A549 (cell line): ENCODE data around the gene UGT1A7. TPM values are rescaled to one million over a fixed set of nuclear protein-coding genes. Genes with fewer than 3 reads are reported as not detected.

Experiments
- BCL3 ChIP-seq: fragments of >200 bp; sonication (Bioruptor Twin); formaldehyde crosslinking; IDR thresholded peaks from 3 replicates; pipeline ENCODE4 v1.6.1; 2016
- CBX2 ChIP-seq: fragments of 200-600 bp; sonication (generic); IDR thresholded peaks from 2 replicates; pipeline ENCODE4 v1.6.1; 2016; ENCODE audit warnings: low read depth, mild to moderate bottlenecking, borderline replicate concordance
- CBX8 ChIP-seq: fragments of 200-600 bp; sonication (generic); IDR thresholded peaks from 2 replicates; pipeline ENCODE4 v1.6.1; 2016
- CEBPB ChIP-seq, 2 experiments: fragments of >200 bp in 1 of 2; sonication (Bioruptor Twin) in 1 of 2; formaldehyde crosslinking in 1 of 2; IDR thresholded peaks; 2 replicates each; pipeline ENCODE4 v1.6.1; 2012 to 2016
- CHD2 ChIP-seq: fragments of 150-350 bp; IDR thresholded peaks from 2 replicates; pipeline ENCODE4 v1.6.1; 2014; ENCODE audit warnings: low read length; ENCODE audit not compliant: partially characterized antibody
- CHD4 ChIP-seq: fragments of 200-600 bp; sonication (generic); IDR thresholded peaks from 2 replicates; pipeline ENCODE4 v1.6.1; 2016; ENCODE audit warnings: antibody characterized with exemption, mild to moderate bottlenecking, borderline replicate concordance
- EHF ChIP-seq: fragments of 250-450 bp; sonication (Bioruptor Pico); IDR thresholded peaks from 2 replicates; pipeline ENCODE4 v1.5.0; 2020; ENCODE audit warnings: mild to moderate bottlenecking
- EHMT2 ChIP-seq: fragments of 200-600 bp; sonication (generic); IDR thresholded peaks from 2 replicates; pipeline ENCODE4 v1.6.1; 2016; ENCODE audit warnings: antibody characterized with exemption, low read depth, mild to moderate bottlenecking, moderate library complexity
- EP300 ChIP-seq, 2 experiments: fragments of >200 bp; sonication (Bioruptor Twin); formaldehyde crosslinking; IDR thresholded peaks; 2 replicates in 1 of 2; 3 replicates in 1 of 2; pipeline ENCODE4 v1.6.1; 2016 to 2017
- ESRRA ChIP-seq: fragments of 150-350 bp; IDR thresholded peaks from 2 replicates; pipeline ENCODE4 v1.6.1; 2014; ENCODE audit warnings: mild to moderate bottlenecking, low read length, borderline replicate concordance
- FOSB ChIP-seq: fragments of 250-450 bp; sonication (Bioruptor Pico); IDR thresholded peaks from 2 replicates; pipeline ENCODE4 v1.5.0; 2020; ENCODE audit warnings: mild to moderate bottlenecking, moderate library complexity
- FOSL2 ChIP-seq, 2 experiments: fragments of 450-650 bp in 1 of 2; fragments of >200 bp in 1 of 2; sonication (Bioruptor Twin) in 1 of 2; formaldehyde crosslinking; IDR thresholded peaks; 2 replicates each; pipeline versions ENCODE4 v1.5.0 to v1.6.1; 2016 to 2020; ENCODE audit warnings: mild to moderate bottlenecking in 1 of 2, moderate library complexity in 1 of 2
- HEYL ChIP-seq: fragments of 250-450 bp; sonication (Bioruptor Pico); IDR thresholded peaks from 2 replicates; pipeline ENCODE4 v1.8.0; 2021; ENCODE audit warnings: mild to moderate bottlenecking, moderate library complexity
- HOXA7 ChIP-seq: fragments of 250-450 bp; sonication (Bioruptor Pico); IDR thresholded peaks from 2 replicates; pipeline ENCODE4 v1.5.0; 2020; ENCODE audit warnings: mild to moderate bottlenecking, moderate library complexity
- HOXB5 ChIP-seq: fragments of 250-450 bp; sonication (Bioruptor Pico); IDR thresholded peaks from 2 replicates; pipeline ENCODE4 v1.5.0; 2020; ENCODE audit warnings: mild to moderate bottlenecking, moderate library complexity
- JUN ChIP-seq, 2 experiments: fragments of >200 bp; sonication (Bioruptor Twin); formaldehyde crosslinking; IDR thresholded peaks; 2 replicates in 1 of 2; 3 replicates in 1 of 2; pipeline ENCODE4 v1.6.1; 2016 to 2017
- KDM1A ChIP-seq: fragments of 200-600 bp; sonication (generic); IDR thresholded peaks from 2 replicates; pipeline ENCODE4 v1.6.1; 2016; ENCODE audit warnings: low read depth, mild to moderate bottlenecking
- KDM5A ChIP-seq: fragments of 200-600 bp; sonication (generic); IDR thresholded peaks from 2 replicates; pipeline ENCODE4 v1.6.1; 2016; ENCODE audit warnings: antibody characterized with exemption, mild to moderate bottlenecking
- MAFK ChIP-seq: fragments of 450-650 bp; IDR thresholded peaks from 2 replicates; pipeline ENCODE4 v1.6.1; 2014; ENCODE audit not compliant: partially characterized antibody
- NPAS2 ChIP-seq: fragments of 250-450 bp; sonication (Bioruptor Pico); IDR thresholded peaks from 2 replicates; pipeline ENCODE4 v1.8.0; 2022; ENCODE audit warnings: mild to moderate bottlenecking, moderate library complexity, borderline replicate concordance
- PHF8 ChIP-seq: fragments of 200-600 bp; sonication (generic); IDR thresholded peaks from 2 replicates; pipeline ENCODE4 v1.6.1; 2016; ENCODE audit warnings: low read depth, mild to moderate bottlenecking, antibody characterized with exemption, moderate library complexity, borderline replicate concordance
- POLR2A ChIP-seq: IDR thresholded peaks from 2 replicates; pipeline ENCODE4 v1.6.1; 2012; ENCODE audit warnings: mild to moderate bottlenecking, low read length
- POLR2AphosphoS2 ChIP-seq: conservative IDR thresholded peaks from 2 replicates; pipeline ENCODE4 v1.6.1; 2012; ENCODE audit warnings: low read length, improper control_type of control experiment, inconsistent platforms
- RARB ChIP-seq: fragments of 250-450 bp; sonication (Bioruptor Pico); IDR thresholded peaks from 2 replicates; pipeline ENCODE4 v1.8.0; 2021; ENCODE audit warnings: mild to moderate bottlenecking, moderate library complexity
- REST ChIP-seq: fragments of 200-600 bp; sonication (generic); IDR thresholded peaks from 2 replicates; pipeline ENCODE4 v1.6.1; 2016; ENCODE audit warnings: antibody characterized with exemption, mild to moderate bottlenecking, moderate library complexity
- RFX5 ChIP-seq: fragments of 450-650 bp; IDR thresholded peaks from 2 replicates; pipeline ENCODE4 v1.7.1; 2014; ENCODE audit warnings: antibody characterized with exemption, mild to moderate bottlenecking, moderate library complexity
- TFCP2L1 ChIP-seq: fragments of 250-450 bp; sonication (Bioruptor Pico); IDR thresholded peaks from 2 replicates; pipeline ENCODE4 v1.5.0; 2021; ENCODE audit warnings: mild to moderate bottlenecking
- TP53 ChIP-seq: fragments of 250-450 bp; sonication (Bioruptor Pico); IDR thresholded peaks from 2 replicates; pipeline ENCODE4 v1.5.0; 2021; ENCODE audit warnings: mild to moderate bottlenecking, moderate library complexity
- ZC3H11A ChIP-seq: fragments of 450-650 bp; IDR thresholded peaks from 2 replicates; pipeline ENCODE4 v1.6.1; 2014; ENCODE audit warnings: antibody characterized with exemption, mild to moderate bottlenecking
- ZFP36 ChIP-seq: fragments of 450-650 bp; IDR thresholded peaks from 2 replicates; pipeline ENCODE4 v1.6.1; 2014; ENCODE audit warnings: borderline replicate concordance; ENCODE audit not compliant: partially characterized antibody
- ZNF302 ChIP-seq: fragments of 250-450 bp; sonication (Bioruptor Pico); IDR thresholded peaks from 2 replicates; pipeline ENCODE4 v1.9.0; 2021; ENCODE audit warnings: inconsistent platforms, mild to moderate bottlenecking, moderate library complexity
- polyA plus RNA-seq, 4 experiments: library from polyadenylated mRNA; depleted of rRNA in 3 of 4; stranded (reverse); fragments of >200 nt; fragmentation: RNase III in 1 of 4; extraction: RNeasy Plus Mini Kit Qiagen cat#74134 plus additional on column Dnase treatment in 1 of 4; gene quantifications; 2 replicates in 3 of 4; 3 replicates in 1 of 4; pipeline ENCODE4 v1.2.3, GENCODE V29; 2011 to 2017
- TF ChIP-seq, protein P1 (sequence below): IDR thresholded peaks from 2 replicates; pipeline ENCODE4 v1.6.1; 2012; ENCODE audit warnings: low read depth, borderline replicate concordance
- TF ChIP-seq, protein P2 (sequence below): fragments of 150-350 bp; IDR thresholded peaks from 2 replicates; pipeline ENCODE4 v1.6.1; 2014; ENCODE audit warnings: low read depth, mild to moderate bottlenecking, low read length
- TF ChIP-seq, protein P3 (sequence below): fragments of >200 bp; sonication (Bioruptor Twin); formaldehyde crosslinking; IDR thresholded peaks from 3 replicates; pipeline ENCODE4 v1.5.1; 2016

The UGT1A7 gene
- polyA plus RNA-seq, 2 of the 4 experiments (the other 2 are of a cell fraction) = 8.9 to 9.8 TPM

- TF ChIP-seq, protein P1, sequence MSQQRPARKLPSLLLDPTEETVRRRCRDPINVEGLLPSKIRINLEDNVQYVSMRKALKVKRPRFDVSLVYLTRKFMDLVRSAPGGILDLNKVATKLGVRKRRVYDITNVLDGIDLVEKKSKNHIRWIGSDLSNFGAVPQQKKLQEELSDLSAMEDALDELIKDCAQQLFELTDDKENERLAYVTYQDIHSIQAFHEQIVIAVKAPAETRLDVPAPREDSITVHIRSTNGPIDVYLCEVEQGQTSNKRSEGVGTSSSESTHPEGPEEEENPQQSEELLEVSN = peak; percentile 66; the same call in 1 of the 2 replicates
- TF ChIP-seq HOXB5 (peak; percentile 98), REST (no peak), TP53 (CRISPR knock-in tag) (no peak), CBX2 (no peak), KDM1A (no peak), RFX5 (no peak), MAFK (no peak), CEBPB (IDR thresholded peaks at IDR 0.05) (peak in 1 of 2 experiments; percentile 55; a peak in 2 of 4 replicates), EHF (CRISPR knock-in tag) (0 out of 2 replicates have a peak, but pooled peaks have one; percentile 42), ESRRA (no peak), EP300 (IDR thresholded peaks at IDR 0.05) (peak; percentile 88 to 90; a peak in 4 of 5 replicates), PHF8 (no peak), ZFP36 (no peak), KDM5A (no peak), POLR2AphosphoS2 (no peak), ZNF302 (CRISPR knock-in tag) (no peak), JUN (IDR thresholded peaks at IDR 0.05) (peak; percentile 63 to 86), FOSB (CRISPR knock-in tag) (no peak), EHMT2 (no peak), BCL3 (no peak), RARB (no peak), NPAS2 (no peak), CHD4 (no peak), HEYL (CRISPR knock-in tag) (no peak), FOSL2 (IDR thresholded peaks at IDR 0.05) (peak; percentile 57), FOSL2 (CRISPR knock-in tag; IDR thresholded peaks at IDR 0.05) (peak; percentile 77), ZC3H11A (no peak), CBX8 (no peak), HOXA7 (CRISPR knock-in tag) (0 out of 2 replicates have a peak, but pooled peaks have one; percentile 39), CHD2 (no peak), POLR2A (no peak), TFCP2L1 (CRISPR knock-in tag) (no peak)
- TF ChIP-seq, protein P2, sequence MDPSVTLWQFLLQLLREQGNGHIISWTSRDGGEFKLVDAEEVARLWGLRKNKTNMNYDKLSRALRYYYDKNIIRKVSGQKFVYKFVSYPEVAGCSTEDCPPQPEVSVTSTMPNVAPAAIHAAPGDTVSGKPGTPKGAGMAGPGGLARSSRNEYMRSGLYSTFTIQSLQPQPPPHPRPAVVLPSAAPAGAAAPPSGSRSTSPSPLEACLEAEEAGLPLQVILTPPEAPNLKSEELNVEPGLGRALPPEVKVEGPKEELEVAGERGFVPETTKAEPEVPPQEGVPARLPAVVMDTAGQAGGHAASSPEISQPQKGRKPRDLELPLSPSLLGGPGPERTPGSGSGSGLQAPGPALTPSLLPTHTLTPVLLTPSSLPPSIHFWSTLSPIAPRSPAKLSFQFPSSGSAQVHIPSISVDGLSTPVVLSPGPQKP = no peak
- TF ChIP-seq, protein P3, sequence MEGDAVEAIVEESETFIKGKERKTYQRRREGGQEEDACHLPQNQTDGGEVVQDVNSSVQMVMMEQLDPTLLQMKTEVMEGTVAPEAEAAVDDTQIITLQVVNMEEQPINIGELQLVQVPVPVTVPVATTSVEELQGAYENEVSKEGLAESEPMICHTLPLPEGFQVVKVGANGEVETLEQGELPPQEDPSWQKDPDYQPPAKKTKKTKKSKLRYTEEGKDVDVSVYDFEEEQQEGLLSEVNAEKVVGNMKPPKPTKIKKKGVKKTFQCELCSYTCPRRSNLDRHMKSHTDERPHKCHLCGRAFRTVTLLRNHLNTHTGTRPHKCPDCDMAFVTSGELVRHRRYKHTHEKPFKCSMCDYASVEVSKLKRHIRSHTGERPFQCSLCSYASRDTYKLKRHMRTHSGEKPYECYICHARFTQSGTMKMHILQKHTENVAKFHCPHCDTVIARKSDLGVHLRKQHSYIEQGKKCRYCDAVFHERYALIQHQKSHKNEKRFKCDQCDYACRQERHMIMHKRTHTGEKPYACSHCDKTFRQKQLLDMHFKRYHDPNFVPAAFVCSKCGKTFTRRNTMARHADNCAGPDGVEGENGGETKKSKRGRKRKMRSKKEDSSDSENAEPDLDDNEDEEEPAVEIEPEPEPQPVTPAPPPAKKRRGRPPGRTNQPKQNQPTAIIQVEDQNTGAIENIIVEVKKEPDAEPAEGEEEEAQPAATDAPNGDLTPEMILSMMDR = no peak
These were observed 13.0 kb upstream of the UGT1A7 start (continued) for GRCh38 chr2:233668605-233669260.
